HPDE6-E6E7 (cell line): ENCODE measurements around the gene KCTD1.

Experiments used
- DNase-seq: peaks from one replicate; pipeline ENCODE4 v3.0.0; 2011; ENCODE audit warnings: missing footprints; ENCODE audit errors: extremely low spot score

KCTD1 gene

DNA sequence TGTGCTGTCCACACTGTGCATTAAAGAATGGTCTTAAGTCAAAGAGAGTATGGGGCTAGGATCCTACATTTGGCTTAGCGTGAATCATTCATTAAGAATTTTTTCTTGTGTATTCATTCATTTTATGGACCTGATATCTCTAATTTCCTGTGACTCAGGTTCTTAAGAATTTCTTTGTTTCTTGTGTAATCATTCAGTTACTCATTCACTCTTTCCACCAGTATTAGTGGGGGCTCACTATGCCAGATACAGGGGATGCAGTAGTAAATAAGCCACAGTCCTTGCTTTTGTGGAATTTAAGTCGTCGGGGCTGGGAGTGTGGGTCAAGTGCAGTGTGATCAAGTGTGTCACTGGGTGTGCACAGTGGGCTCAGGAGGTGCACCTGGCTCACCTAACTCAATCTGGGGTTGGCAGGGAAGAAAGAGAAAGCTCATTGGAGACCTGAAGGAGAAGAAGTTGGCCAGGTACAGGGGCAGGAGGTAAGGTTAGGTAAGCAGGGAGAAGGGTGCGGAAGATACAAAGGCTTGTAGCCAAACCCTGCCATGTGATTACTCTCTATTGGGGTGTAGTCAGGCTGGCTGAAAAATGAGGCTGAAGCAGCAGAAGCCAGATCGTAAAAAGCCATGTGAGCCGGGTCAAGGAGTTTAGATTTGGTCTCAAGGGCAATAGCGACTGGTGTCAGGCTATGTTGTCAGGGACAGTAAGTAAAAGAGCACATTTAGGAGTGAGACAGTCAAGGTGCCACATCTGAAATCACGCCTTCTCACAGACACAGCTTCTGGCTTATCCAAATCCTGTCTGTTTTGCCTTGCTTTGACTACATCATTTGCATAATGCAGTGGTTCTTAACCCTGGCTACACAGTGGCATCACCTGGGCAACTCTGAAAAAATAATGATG is 67.2 kb downstream of the KCTD1 start:
- DNase-seq: peak; percentile 46

DNA sequence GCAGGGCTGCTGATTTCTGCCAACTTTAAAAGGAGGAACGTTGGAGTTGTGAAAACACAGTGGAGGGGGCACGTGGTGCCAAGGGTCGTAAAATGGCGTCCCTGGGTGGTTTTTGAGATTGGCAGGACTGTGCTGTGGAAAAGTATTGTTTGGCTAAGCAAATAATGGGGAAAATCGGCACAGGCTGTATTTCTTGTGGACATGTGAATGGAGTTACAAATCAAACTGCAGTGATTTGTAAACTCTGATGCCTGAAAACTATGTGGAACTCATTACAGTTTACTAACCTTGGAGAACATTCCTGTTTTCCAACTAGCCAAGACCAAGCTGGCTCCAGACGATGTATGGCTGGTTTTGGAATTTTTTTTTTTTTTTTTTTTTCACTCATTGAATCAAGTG is 68.7 kb downstream of the KCTD1 start:
- DNase-seq: no peak

GRCh38 chr18:26479065-26479680 is 69.2 kb downstream of the KCTD1 start:
- no peak for DNase-seq

GRCh38 chr18:26477828-26478466 is 70.4 kb downstream of the KCTD1 start:
- DNase-seq: peak; percentile 47

- no peak for DNase-seq
Observed at GRCh38 chr18:26476697-26477096, 71.7 kb downstream of the KCTD1 start.

- no peak for DNase-seq
Observed at GRCh38 chr18:26474542-26474941, 73.8 kb downstream of the KCTD1 start.

GRCh38 chr18:26473672-26474071 is 74.7 kb downstream of the KCTD1 start:
- no peak for DNase-seq

- DNase-seq: no peak
Observed at GRCh38 chr18:26471826-26472225, 76.5 kb downstream of the KCTD1 start.

DNA sequence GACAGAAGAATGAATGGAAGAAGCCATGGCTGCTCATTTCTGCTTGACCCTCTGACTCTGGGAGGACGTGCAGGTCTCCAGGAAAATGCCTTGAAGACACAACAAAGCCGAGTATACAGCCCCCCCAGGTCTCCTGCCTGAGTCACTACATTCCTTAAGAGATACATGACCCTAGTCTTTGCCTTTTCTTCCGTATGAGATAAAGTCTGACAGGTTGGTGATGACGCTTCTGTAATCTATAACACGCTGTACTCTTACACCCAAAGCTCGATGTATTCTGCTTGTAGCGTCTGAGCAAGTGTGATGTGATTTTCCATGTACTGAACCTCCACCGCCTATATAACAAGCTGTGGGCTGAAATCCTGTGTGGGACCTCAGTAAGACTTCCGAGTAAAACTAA is 77.3 kb downstream of the KCTD1 start:
- no peak for DNase-seq

DNA sequence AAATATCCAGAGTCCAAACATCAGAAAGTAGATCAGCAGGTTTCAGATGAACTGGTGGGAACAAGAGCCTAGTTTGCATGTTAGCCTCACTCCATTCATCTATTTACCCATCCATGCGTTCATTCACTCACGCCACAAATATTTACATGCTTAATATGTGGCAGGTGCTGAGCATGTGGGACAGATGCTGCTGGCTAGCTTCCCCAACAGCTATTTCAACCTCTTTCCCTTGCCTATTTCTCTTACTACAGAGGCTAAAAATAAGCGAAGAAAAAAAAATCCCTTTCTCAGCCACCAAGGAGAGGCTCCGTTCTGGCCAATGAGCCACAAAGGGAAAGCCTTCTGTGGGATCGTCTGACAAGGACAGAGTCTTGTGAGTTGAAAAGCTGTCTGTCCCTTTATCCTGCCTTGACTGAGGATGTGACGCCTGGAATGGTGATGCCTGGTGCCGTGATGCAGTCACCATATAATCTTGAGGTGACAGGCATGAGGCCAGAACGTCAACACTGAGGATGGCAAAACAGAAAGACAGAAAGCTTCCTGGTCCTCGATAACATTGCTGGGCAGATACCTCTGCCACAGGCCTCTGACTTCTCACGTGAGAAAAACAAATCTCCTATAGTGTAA is 78.2 kb downstream of the KCTD1 start:
- no peak for DNase-seq

GRCh38 chr18:26468931-26469340 is 79.4 kb downstream of the KCTD1 start:
- no peak for DNase-seq

GRCh38 chr18:26466026-26466425 is 82.3 kb downstream of the KCTD1 start:
- no peak for DNase-seq

DNA sequence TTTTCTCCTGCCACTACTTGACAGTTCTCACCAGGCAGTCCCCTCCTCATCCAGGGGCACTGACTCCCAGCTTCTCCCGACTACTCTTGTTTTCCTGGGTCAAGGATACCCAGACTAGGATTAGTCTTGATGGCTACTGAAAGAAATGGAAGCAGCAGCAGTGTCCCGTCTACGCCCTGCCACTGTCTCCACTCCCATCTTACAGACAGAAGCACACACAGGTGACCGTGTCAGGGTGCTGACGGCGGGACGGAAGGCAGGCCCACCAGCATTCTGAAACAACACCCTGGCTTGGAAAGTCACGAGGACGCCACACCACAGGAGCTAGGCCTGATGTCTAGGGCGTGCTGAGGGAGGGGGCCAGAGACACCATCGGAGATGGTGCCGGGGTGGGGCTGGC is 82.9 kb downstream of the KCTD1 start:
- no peak for DNase-seq

- DNase-seq: no peak
Observed at GRCh38 chr18:26464128-26465011, 84.0 kb downstream of the KCTD1 start.

GRCh38 chr18:26462355-26462754 is 86.0 kb downstream of the KCTD1 start:
- no peak for DNase-seq

GRCh38 chr18:26461405-26461804 is 86.9 kb downstream of the KCTD1 start:
- DNase-seq: no peak

DNA sequence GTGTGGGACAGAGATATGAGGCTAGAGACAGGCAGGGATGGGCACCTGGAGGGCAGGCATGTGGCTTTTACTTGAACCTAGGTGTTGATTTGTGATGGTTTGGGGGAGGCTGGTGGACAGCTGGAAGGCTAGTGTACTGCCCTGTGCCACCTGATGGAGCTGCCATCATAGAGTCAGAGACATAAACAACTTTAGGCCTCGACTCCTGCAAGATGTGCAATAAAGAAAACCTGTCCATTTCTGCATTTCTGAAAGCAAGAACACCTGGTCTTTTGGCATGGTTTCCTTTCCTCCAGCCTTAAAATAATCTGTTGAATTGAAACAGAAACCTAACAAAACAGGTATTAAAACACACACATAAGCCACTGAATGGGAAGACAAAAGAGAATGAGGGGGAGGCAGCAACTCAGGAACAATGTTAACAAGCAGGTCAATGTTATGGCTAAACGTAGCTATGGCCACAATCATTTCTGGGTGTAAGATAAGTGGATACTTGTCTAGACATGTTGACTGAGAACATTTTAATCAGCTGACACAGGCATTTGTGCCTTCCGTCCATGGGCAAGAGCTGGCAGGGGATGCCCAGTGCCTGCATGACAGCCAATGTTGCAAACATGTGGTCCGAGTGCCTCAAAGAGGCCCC is 87.8 kb downstream of the KCTD1 start:
- peak; percentile 81 for DNase-seq

GRCh38 chr18:26459884-26460283 is 88.5 kb downstream of the KCTD1 start:
- DNase-seq: no peak

GRCh38 chr18:26459340-26459739 is 89.0 kb downstream of the KCTD1 start:
- DNase-seq: no peak

- DNase-seq: no peak
Observed at GRCh38 chr18:26458526-26459232, 89.7 kb downstream of the KCTD1 start.
